Fibroblast of lung (primary cell): ENCODE results near the gene CREBL2.

ENCODE experiments used
- CTCF ChIP-seq, 2 donors: IDR thresholded peaks in 1 of 2; conservative IDR thresholded peaks in 1 of 2; 1 replicate in 1 of 2; 2 replicates in 1 of 2; pipeline ENCODE4 v1.5.1; 2011 to 2012; ENCODE audit warnings: low read length in 2 of 2, control low read depth in 1 of 2, inconsistent platforms in 1 of 2, low read depth in 1 of 2, mild to moderate bottlenecking in 1 of 2
- EZH2 ChIP-seq: IDR thresholded peaks from 2 replicates; pipeline ENCODE4 v1.5.1; 2012; ENCODE audit warnings: low read length, control low read depth, mild to moderate bottlenecking; ENCODE audit errors: missing control alignments

DNA sequence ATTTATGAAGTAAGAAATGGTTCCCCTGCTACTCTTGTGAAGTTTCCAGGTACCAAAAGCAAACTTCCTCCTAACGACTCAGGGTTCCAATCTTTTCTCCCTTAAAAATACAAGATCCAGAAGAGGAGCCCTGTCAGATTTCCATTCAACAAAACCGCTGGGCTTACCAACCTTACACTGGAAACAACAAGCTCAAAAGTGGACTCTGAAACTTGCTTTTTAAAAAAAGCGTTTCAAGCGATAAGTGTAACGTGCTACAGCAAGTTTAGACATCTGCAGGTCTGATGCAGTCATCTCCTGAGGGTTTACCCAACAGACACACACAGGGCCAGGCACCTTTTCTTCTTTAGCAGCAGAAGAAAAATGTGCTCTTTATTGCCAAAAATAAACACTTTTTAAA is 6.9 kb upstream of the CREBL2 start:
- TF ChIP-seq EZH2 (no peak), CTCF (conservative IDR thresholded peaks at IDR 0.05 in 1 of 2, IDR thresholded peaks at IDR 0.05 in 1 of 2; ENCODE audit: low read depth in 1 of 2, low read length in 2 of 2) (no peak)
